Lower leg skin (tissue), 4 donors: ENCODE data around the gene GLI3. TPM values are rescaled to one million over a fixed set of nuclear protein-coding genes. Genes with fewer than 3 reads are reported as not detected.

Experiments
- DNase-seq, 2 donors: peaks; one replicate each; pipeline ENCODE4 v3.0.0-alpha.2; 2019; ENCODE audit warnings: low spot score in 2 of 2
- H3K4me3 ChIP-seq: fragments of 200-600 bp; sonication (generic); 2 replicates; pipeline ENCODE4 v1.5.1; 2017; ENCODE audit warnings: mild to moderate bottlenecking, low read depth; ENCODE audit not compliant: poor library complexity, severe bottlenecking
- CTCF ChIP-seq, 3 donors: fragments of 450-650 bp; IDR thresholded peaks; one replicate each; pipeline ENCODE4 v1.5.1; 2016; ENCODE audit warnings: antibody characterized with exemption in 3 of 3, mild to moderate bottlenecking in 3 of 3, moderate library complexity in 2 of 3
- POLR2A ChIP-seq, 2 donors: fragments of 450-650 bp; IDR thresholded peaks; one replicate each; pipeline ENCODE4 v1.6.1; 2016 to 2017; ENCODE audit warnings: antibody characterized with exemption in 2 of 2, mild to moderate bottlenecking in 1 of 2, moderate library complexity in 1 of 2
- WGBS, 2 donors: methylation state at CpG; one replicate each; pipeline ENCODE4 v1.1.5; 2018; 5-methylcytosine and 5-hydroxymethylcytosine counted together
- intact Hi-C: fragments of 100-400 bp; cut with DNase I; formaldehyde crosslinking; loops from one replicate; pipeline ENCODE4 v1.15.0; 2023; ENCODE audit warnings: low total_unique reads
- total RNA-seq, 4 donors: library from RNA; depleted of rRNA; stranded (reverse); fragments of >200 nt; gene quantifications; one replicate each; pipeline ENCODE4 v1.1.0, GENCODE V29; 2016

Gene GLI3
- total RNA-seq, 4 donors from 2014 or later, result 16.4 to 28.2 (median 18.3) TPM

- WGBS, 2 donors, result 81 to 85% methylated on average over 6 of the region's 6 CpGs
- H3K4me3 ChIP-seq, result no peak overlapping the region
- intact Hi-C loops, result no loop called here
- no peak for TF ChIP-seq POLR2A (IDR thresholded peaks at IDR 0.05)
- TF ChIP-seq CTCF (IDR thresholded peaks at IDR 0.05), result no peak
- no peak for DNase-seq
Measured at GRCh38 chr7:42156967-42157721, 79.9 kb downstream of the GLI3 start.

- no peak for DNase-seq
- TF ChIP-seq CTCF (IDR thresholded peaks at IDR 0.05) (no peak), POLR2A (IDR thresholded peaks at IDR 0.05) (no peak)
- intact Hi-C loops, result no loop called here
- 18 to 27% methylated on average over 6 of the region's 6 CpGs for WGBS, 2 donors
- H3K4me3 ChIP-seq, result no peak overlapping the region
Measured at GRCh38 chr7:42156291-42156865, 80.6 kb downstream of the GLI3 start.

GRCh38 chr7:42155584-42156290 lies 81.3 kb downstream of the GLI3 start:
- DNase-seq, result no peak
- TF ChIP-seq CTCF (IDR thresholded peaks at IDR 0.05), result no peak
- TF ChIP-seq POLR2A (IDR thresholded peaks at IDR 0.05), result no peak
- WGBS, 2 donors, result 51 to 54% methylated on average over 7 of the region's 7 CpGs
- no peak overlapping the region for H3K4me3 ChIP-seq
- intact Hi-C loops, result no loop called here

- 43 to 47% methylated on average over 9 of the region's 9 CpGs for WGBS, 2 donors
- no peak for DNase-seq
- no peak for TF ChIP-seq POLR2A (IDR thresholded peaks at IDR 0.05)
- TF ChIP-seq CTCF (IDR thresholded peaks at IDR 0.05), result no peak
- intact Hi-C loops, result no loop called here
- H3K4me3 ChIP-seq, result no peak overlapping the region
Measured at GRCh38 chr7:42154173-42154572, 82.8 kb downstream of the GLI3 start.

GRCh38 chr7:42152329-42153205 lies 84.4 kb downstream of the GLI3 start:
- H3K4me3 ChIP-seq, result no peak overlapping the region
- no peak for TF ChIP-seq CTCF (IDR thresholded peaks at IDR 0.05)
- no peak for TF ChIP-seq POLR2A (IDR thresholded peaks at IDR 0.05)
- intact Hi-C loops, result no loop called here
- no peak for DNase-seq
- 70 to 71% methylated on average over 11 of the region's 11 CpGs for WGBS, 2 donors
